GM10266 (cell line): ENCODE results near the gene CD86.
A peak's percentile ranks its signal among the peaks of the same experiment; 100 is the strongest.

ENCODE experiments used
- DNase-seq: peaks from one replicate; pipeline ENCODE4 v3.0.0; 2012; ENCODE audit errors: extremely low spot score
- CTCF ChIP-seq: IDR thresholded peaks from 2 replicates; pipeline ENCODE4 v1.5.1; 2012; ENCODE audit warnings: mild to moderate bottlenecking, low read depth; ENCODE audit not compliant: control insufficient read depth, insufficient read depth; ENCODE audit errors: missing control alignments

Gene CD86

GRCh38 chr3:122055215-122055614 is at the start of gene CD86:
Gene CD86, plus strand, starts transcription at chr3:122055362. Its CDS starts 128 bp downstream, at chr3:122055490.
- TF ChIP-seq CTCF: no peak
- DNase-seq: peak; percentile 43

- DNase-seq: no peak
- TF ChIP-seq CTCF: no peak
These were observed 48.9 kb upstream of the CD86 start for GRCh38 chr3:122006267-122006666.

GRCh38 chr3:122008166-122008565 is 47.0 kb upstream of the CD86 start:
- no peak for TF ChIP-seq CTCF
- no peak for DNase-seq

- no peak for TF ChIP-seq CTCF
- no peak for DNase-seq
These were observed 44.7 kb upstream of the CD86 start for GRCh38 chr3:122010506-122010905.

- DNase-seq: no peak
- TF ChIP-seq CTCF: no peak
These were observed 43.8 kb upstream of the CD86 start for GRCh38 chr3:122011396-122011795.

GRCh38 chr3:122012821-122013220 is 42.3 kb upstream of the CD86 start:
- no peak for DNase-seq
- no peak for TF ChIP-seq CTCF

- no peak for DNase-seq
These were observed 41.7 kb upstream of the CD86 start for GRCh38 chr3:122013448-122013925.

More at GRCh38 chr3:122013448-122013925, 41.7 kb upstream of the CD86 start:
- no peak for TF ChIP-seq CTCF
